ENCODE measurements around the gene ADSS1. TPM values are rescaled to one million over a fixed set of nuclear protein-coding genes. Genes with fewer than 3 reads are reported as not detected.

Gene ADSS1
- total RNA-seq, 1 donor from 2014 or later = 6.9 TPM

DNA sequence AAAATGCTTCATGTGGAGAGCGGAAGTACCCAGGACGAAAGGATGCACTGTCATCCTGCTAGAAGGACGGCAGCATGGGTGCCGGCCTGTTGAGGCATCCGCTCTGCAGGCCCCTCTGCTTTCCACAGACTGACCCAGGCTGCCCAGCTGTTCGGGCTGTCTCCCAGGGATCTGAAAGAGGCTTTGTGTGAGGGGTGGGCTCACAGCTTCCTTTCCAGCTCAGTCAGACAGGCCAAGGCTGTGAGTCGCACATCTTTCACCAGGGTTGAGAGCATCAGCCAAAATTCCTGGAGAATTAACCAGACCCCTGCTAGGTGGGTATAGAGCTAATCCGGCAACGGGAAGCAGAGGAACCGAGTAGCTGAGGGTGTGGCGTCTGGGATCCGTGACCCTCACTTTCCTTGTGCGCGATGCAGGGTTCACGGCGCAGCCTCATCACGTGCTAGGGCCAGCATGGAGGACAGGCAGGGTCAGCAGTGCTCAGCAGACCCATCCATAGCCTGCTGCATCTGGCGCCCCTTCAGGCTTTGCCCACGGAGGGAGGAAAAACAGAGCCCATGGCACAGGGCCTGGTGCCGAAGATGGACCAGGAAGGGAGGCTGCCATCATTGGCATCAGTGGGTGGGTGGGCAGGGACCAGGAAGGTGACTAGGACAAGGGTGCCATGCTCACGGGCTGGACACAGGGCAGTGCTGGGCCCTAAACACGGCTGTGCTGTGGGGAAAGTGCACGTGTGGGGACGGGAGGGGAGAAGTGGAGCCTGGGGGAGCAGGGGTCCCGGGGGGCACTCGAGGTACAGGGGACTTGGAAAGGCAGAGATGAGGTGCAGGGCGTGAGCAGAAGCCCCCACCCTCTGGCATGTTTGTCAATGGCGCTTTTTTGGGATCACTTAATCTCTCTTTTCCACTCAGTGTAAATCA lies 19.7 kb downstream of the ADSS1 start:
- no peaks in the 10 kb centered on the region for H3K36me3 Mint-ChIP-seq
- TF ChIP-seq, protein P1, sequence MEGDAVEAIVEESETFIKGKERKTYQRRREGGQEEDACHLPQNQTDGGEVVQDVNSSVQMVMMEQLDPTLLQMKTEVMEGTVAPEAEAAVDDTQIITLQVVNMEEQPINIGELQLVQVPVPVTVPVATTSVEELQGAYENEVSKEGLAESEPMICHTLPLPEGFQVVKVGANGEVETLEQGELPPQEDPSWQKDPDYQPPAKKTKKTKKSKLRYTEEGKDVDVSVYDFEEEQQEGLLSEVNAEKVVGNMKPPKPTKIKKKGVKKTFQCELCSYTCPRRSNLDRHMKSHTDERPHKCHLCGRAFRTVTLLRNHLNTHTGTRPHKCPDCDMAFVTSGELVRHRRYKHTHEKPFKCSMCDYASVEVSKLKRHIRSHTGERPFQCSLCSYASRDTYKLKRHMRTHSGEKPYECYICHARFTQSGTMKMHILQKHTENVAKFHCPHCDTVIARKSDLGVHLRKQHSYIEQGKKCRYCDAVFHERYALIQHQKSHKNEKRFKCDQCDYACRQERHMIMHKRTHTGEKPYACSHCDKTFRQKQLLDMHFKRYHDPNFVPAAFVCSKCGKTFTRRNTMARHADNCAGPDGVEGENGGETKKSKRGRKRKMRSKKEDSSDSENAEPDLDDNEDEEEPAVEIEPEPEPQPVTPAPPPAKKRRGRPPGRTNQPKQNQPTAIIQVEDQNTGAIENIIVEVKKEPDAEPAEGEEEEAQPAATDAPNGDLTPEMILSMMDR (conservative IDR thresholded peaks at IDR 0.05) = no peak
- no peaks in the 10 kb centered on the region for H3K9me3 Mint-ChIP-seq
- peaks cover 14% of the 10 kb centered on the region for H3K4me1 Mint-ChIP-seq (ENCODE audit: unreplicated experiment)
- no peak for DNase-seq (ENCODE audit: extremely low spot score, unreplicated experiment)
- no peak overlapping the region for H3K4me3 Mint-ChIP-seq
- no peak overlapping the region for H3K27ac Mint-ChIP-seq
- no peaks in the 10 kb centered on the region for H3K27me3 Mint-ChIP-seq

DNA sequence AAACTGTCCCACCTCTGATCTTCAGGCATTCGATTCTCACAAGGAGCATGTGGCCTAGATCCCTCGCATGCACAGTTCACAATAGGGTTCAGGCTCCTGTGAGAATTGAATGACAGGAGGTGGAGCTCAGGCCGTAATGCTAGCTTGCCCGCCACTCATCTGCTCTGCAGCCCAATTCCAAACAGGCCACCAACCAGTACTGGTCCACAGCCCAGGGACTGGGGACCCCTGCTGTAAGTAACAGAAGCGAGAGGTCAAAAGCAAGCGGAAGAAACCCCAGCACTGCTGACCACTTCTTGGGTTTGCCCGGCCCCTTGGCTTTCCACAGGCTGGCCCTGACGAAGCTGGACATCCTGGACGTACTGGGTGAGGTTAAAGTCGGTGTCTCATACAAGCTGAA lies 20.5 kb downstream of the ADSS1 start:
- H3K36me3 Mint-ChIP-seq = no peaks in the 10 kb centered on the region
- no peaks in the 10 kb centered on the region for H3K9me3 Mint-ChIP-seq
- TF ChIP-seq, protein P1 (conservative IDR thresholded peaks at IDR 0.05) = no peak
- H3K4me1 Mint-ChIP-seq (ENCODE audit: unreplicated experiment) = peaks cover 21% of the 10 kb centered on the region
- no peak overlapping the region for H3K27ac Mint-ChIP-seq
- no peaks in the 10 kb centered on the region for H3K27me3 Mint-ChIP-seq
- no peak for DNase-seq (ENCODE audit: extremely low spot score, unreplicated experiment)
- H3K4me3 Mint-ChIP-seq = no peak overlapping the region

DNA sequence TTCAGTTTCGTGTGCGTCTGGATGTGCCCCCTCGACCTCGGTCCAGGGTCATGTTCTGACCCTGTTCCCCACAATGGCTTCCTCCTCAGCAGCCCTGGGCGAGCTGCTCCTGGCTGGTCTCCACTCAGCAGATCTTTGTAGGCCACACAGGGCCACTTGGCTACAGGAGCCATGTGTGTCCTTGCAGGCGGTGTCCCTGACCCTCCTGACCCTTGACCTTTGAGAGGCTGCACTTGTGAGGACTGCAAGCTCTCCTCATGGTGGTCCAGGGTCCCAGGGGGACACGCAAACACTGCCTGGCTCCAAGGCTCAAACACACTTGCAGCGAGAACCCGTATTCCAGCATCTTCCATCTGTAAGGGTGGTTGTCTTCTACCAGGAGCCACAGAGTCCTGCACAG lies 21.4 kb downstream of the ADSS1 start:
- Mint-ChIP-seq H3K27me3 (no peaks in the 10 kb centered on the region), H3K27ac (no peak overlapping the region), H3K4me3 (no peak overlapping the region), H3K9me3 (no peaks in the 10 kb centered on the region), H3K36me3 (no peaks in the 10 kb centered on the region), H3K4me1 (ENCODE audit: unreplicated experiment) (peaks cover 28% of the 10 kb centered on the region)
- TF ChIP-seq, protein P1 (conservative IDR thresholded peaks at IDR 0.05) = no peak
- DNase-seq (ENCODE audit: extremely low spot score, unreplicated experiment) = no peak

- Mint-ChIP-seq H3K27ac (no peak overlapping the region), H3K4me3 (no peak overlapping the region), H3K36me3 (no peaks in the 10 kb centered on the region), H3K9me3 (no peaks in the 10 kb centered on the region), H3K27me3 (no peaks in the 10 kb centered on the region), H3K4me1 (ENCODE audit: unreplicated experiment) (peaks cover 28% of the 10 kb centered on the region)
- DNase-seq (ENCODE audit: extremely low spot score, unreplicated experiment) = no peak
- TF ChIP-seq, protein P1 (conservative IDR thresholded peaks at IDR 0.05) = no peak
These were observed 22.1 kb downstream of the ADSS1 start for GRCh38 chr14:104746071-104746545.

- H3K27ac Mint-ChIP-seq = no peak overlapping the region
- H3K36me3 Mint-ChIP-seq = no peaks in the 10 kb centered on the region
- no peaks in the 10 kb centered on the region for H3K27me3 Mint-ChIP-seq
- TF ChIP-seq, protein P1 (conservative IDR thresholded peaks at IDR 0.05) = no peak
- no peak for DNase-seq (ENCODE audit: extremely low spot score, unreplicated experiment)
- H3K4me1 Mint-ChIP-seq (ENCODE audit: unreplicated experiment) = peaks cover 28% of the 10 kb centered on the region
- H3K4me3 Mint-ChIP-seq = no peak overlapping the region
- H3K9me3 Mint-ChIP-seq = no peaks in the 10 kb centered on the region
These were observed 23.0 kb downstream of the ADSS1 start for GRCh38 chr14:104746934-104747481.

All from type B pancreatic cell (in vitro differentiated cells).